K562 (cell line): Measurements from ENCODE around the gene PI4KA. TPM values are rescaled to one million over a fixed set of nuclear protein-coding genes. Genes with fewer than 3 reads are reported as not detected.
"Not testable (repeated sequence)": the region's sequence is repeated elsewhere in the genome, so short reads cannot be mapped to it uniquely, and the experiment has no call there.

Source experiments
- ATAC-seq: fragments of 200-7000 bp; cut with Tn5 transposase; 3 replicates; pipeline ENCODE4 v1.9.1; 2020; ENCODE audit warnings: moderate library complexity
- BruUV-seq: library from RNA; stranded (reverse); fragments of 400-500 nt; replicated peaks from 2 replicates; lab custom pipeline; 2021; lab: Mats Ljungman, UMichigan
- CTCF ChIA-PET: fragments of 300-600 bp; formaldehyde crosslinking; extraction: SDS; loops from one replicate; lab custom pipeline; 2021; ENCODE audit warnings: low intra/inter-chr PET ratio; lab: Yijun Ruan, JAX
- POLR2A ChIA-PET: fragments of 300-600, 350-650 bp; sonication (Branson Sonifier 250); formaldehyde crosslinking; extraction: SDS; loops from one replicate; lab custom pipeline; 2021; ENCODE audit warnings: antibody characterized with exemption, inconsistent platforms; lab: Yijun Ruan, JAX
- DNase-seq, 4 experiments: peaks; one replicate each; pipeline versions ENCODE4 v3.0.0 to v3.0.0-alpha.2; 2011 to 2018; ENCODE audit warnings: low spot score in 3 of 4, mixed read lengths in 3 of 4; ENCODE audit errors: extremely low read depth in 1 of 4
- FAIRE-seq: peaks from 2 replicates; lab custom pipeline; 2011; peaks lifted over from hg19 to GRCh38; lab: Jason Lieb, UNC
- H2AFZ ChIP-seq: 2 replicates; pipeline ENCODE4 v1.6.0; 2011; ENCODE audit warnings: low read depth, low read length, control low read depth, inconsistent platforms
- H3K27ac ChIP-seq: fragments of 200-600 bp; 3 replicates; pipeline ENCODE4 v1.8.0; 2011; ENCODE audit warnings: low read depth, mild to moderate bottlenecking, control low read depth, inconsistent platforms, low read length, moderate library complexity, mixed read lengths; ENCODE audit errors: extremely low read depth
- H3K27me3 ChIP-seq, 2 experiments: fragments of 300-600 bp in 1 of 2; 2 replicates in 1 of 2; 3 replicates in 1 of 2; pipeline versions ENCODE4 v1.6.0 to v1.8.0; 2011; ENCODE audit warnings: inconsistent platforms in 2 of 2, low read length in 2 of 2, mild to moderate bottlenecking in 1 of 2, mixed read lengths in 1 of 2, moderate library complexity in 1 of 2; ENCODE audit not compliant: control insufficient read depth in 2 of 2, insufficient read depth in 2 of 2
- H3K36me3 ChIP-seq: fragments of 300-600 bp; 3 replicates; pipeline ENCODE4 v1.8.0; 2011; ENCODE audit warnings: mild to moderate bottlenecking, low read length, inconsistent platforms; ENCODE audit not compliant: control insufficient read depth, insufficient read depth
- H3K4me1 ChIP-seq, 2 experiments: fragments of 200-600 bp in 1 of 2; replicated peaks in 1 of 2; 2 replicates in 1 of 2; 3 replicates in 1 of 2; pipeline versions ENCODE4 v1.5.1 to v1.8.0; 2011; ENCODE audit warnings: inconsistent platforms in 2 of 2, low read length in 2 of 2, mild to moderate bottlenecking in 1 of 2, mixed read lengths in 1 of 2, moderate library complexity in 1 of 2; ENCODE audit not compliant: control insufficient read depth in 2 of 2, insufficient read depth in 2 of 2
- H3K4me2 ChIP-seq: 2 replicates; pipeline ENCODE4 v1.6.1; 2011; ENCODE audit warnings: low read length, control low read depth, inconsistent platforms, mixed read lengths; ENCODE audit not compliant: insufficient read depth
- H3K4me3 ChIP-seq: fragments of 200-600 bp; sonication (generic), shearing (Covaris generic); 2 replicates; pipeline ENCODE4 v1.5.1; 2016; ENCODE audit warnings: control low read depth, inconsistent platforms
- H3K79me2 ChIP-seq: fragments of 200-600 bp; 3 replicates; pipeline ENCODE4 v1.8.0; 2011; ENCODE audit warnings: low read length, inconsistent platforms; ENCODE audit not compliant: control insufficient read depth, insufficient read depth
- H3K9ac ChIP-seq, 2 experiments: 2 replicates each; pipeline versions ENCODE4 v1.6.0 to v1.6.1; 2011; ENCODE audit warnings: low read depth in 2 of 2, low read length in 2 of 2, control low read depth in 1 of 2, inconsistent platforms in 1 of 2, mild to moderate bottlenecking in 1 of 2, mixed read lengths in 1 of 2; ENCODE audit not compliant: insufficient read depth in 1 of 2
- H3K9me1 ChIP-seq: one replicate; pipeline ENCODE4 v1.6.0; 2011; ENCODE audit warnings: inconsistent platforms, mild to moderate bottlenecking, low read length, moderate library complexity; ENCODE audit not compliant: control insufficient read depth, insufficient read depth
- H3K9me3 ChIP-seq: replicated peaks from 2 replicates; pipeline ENCODE4 v1.5.1; 2011; ENCODE audit warnings: low read depth, low read length, inconsistent platforms; ENCODE audit not compliant: control insufficient read depth, insufficient read depth
- H4K20me1 ChIP-seq: replicated peaks from 2 replicates; pipeline ENCODE4 v1.6.1; 2011; ENCODE audit warnings: low read length, inconsistent platforms, mixed read lengths; ENCODE audit not compliant: control insufficient read depth, insufficient read depth
- JUNB ChIP-seq: fragments of 450-650 bp; formaldehyde crosslinking; conservative IDR thresholded peaks from 2 replicates; pipeline ENCODE4 v1.4.0; 2020; ENCODE audit warnings: mild to moderate bottlenecking
- MTF1 ChIP-seq: fragments of 250-450 bp; sonication (Bioruptor Pico); IDR thresholded peaks from 2 replicates; pipeline ENCODE4 v1.9.0; 2021; ENCODE audit warnings: moderate library complexity, mild to moderate bottlenecking, inconsistent platforms, borderline replicate concordance
- NR2C2 ChIP-seq, 2 experiments: fragments of 200-800 bp in 1 of 2; sonication (Bioruptor generic) in 1 of 2; sonication (generic) in 1 of 2; formaldehyde crosslinking in 1 of 2; IDR thresholded peaks; 2 replicates each; pipeline versions ENCODE4 v1.6.1 to v1.8.0; 2016 to 2022; ENCODE audit warnings: mild to moderate bottlenecking in 1 of 2, missing compliant biosample characterization in 1 of 2, missing genetic modification characterization in 1 of 2, missing genetic modification reagents in 1 of 2
- NR2F6 ChIP-seq: fragments of 450-650 bp; formaldehyde crosslinking; IDR thresholded peaks from 2 replicates; pipeline ENCODE4 v1.4.0; 2020; ENCODE audit warnings: mild to moderate bottlenecking
- ZFP1 ChIP-seq: fragments of 450-650 bp; formaldehyde crosslinking; IDR thresholded peaks from 2 replicates; pipeline ENCODE4 v1.4.0; 2020; ENCODE audit warnings: mild to moderate bottlenecking, mixed read lengths
- ZFX ChIP-seq: sonication (generic); formaldehyde crosslinking; IDR thresholded peaks from 2 replicates; pipeline ENCODE4 v1.8.0; 2022; ENCODE audit warnings: mild to moderate bottlenecking, missing genetic modification reagents, moderate library complexity
- ZNF140 ChIP-seq: fragments of 250-450 bp; sonication (Bioruptor Pico); IDR thresholded peaks from 2 replicates; pipeline ENCODE4 v1.8.0; 2021; ENCODE audit warnings: moderate library complexity, mild to moderate bottlenecking, inconsistent platforms
- ZNF561 ChIP-seq: fragments of 450-650 bp; formaldehyde crosslinking; conservative IDR thresholded peaks from 2 replicates; pipeline ENCODE4 v1.4.0; 2020; ENCODE audit warnings: mild to moderate bottlenecking, moderate library complexity
- ZNF699 ChIP-seq: fragments of 250-450 bp; sonication (Bioruptor Pico); IDR thresholded peaks from 2 replicates; pipeline ENCODE4 v1.8.0; 2021; ENCODE audit warnings: mild to moderate bottlenecking, moderate library complexity; ENCODE audit not compliant: insufficient replicate concordance
- ZNF75A ChIP-seq: fragments of 450-650 bp; formaldehyde crosslinking; IDR thresholded peaks from 2 replicates; pipeline ENCODE4 v1.4.0; 2020; ENCODE audit warnings: mild to moderate bottlenecking
- ZNF780A ChIP-seq: fragments of 250-450 bp; sonication (Bioruptor Pico); IDR thresholded peaks from 2 replicates; pipeline ENCODE4 v1.5.0; 2021; ENCODE audit warnings: mild to moderate bottlenecking
- ZNF785 ChIP-seq: fragments of 250-450 bp; sonication (Bioruptor Pico); IDR thresholded peaks from 2 replicates; pipeline ENCODE4 v1.4.0; 2020; ENCODE audit warnings: mild to moderate bottlenecking
- WGBS: fragments of 100-300 bp; shearing (Covaris generic); methylation state at CpG from one replicate; pipeline ENCODE4 v1.1.6; 2016; ENCODE audit warnings: low coverage, mixed read lengths; ENCODE audit not compliant: insufficient coverage; ENCODE audit errors: missing lambda C conversion rate; 5-methylcytosine and 5-hydroxymethylcytosine counted together
- in situ Hi-C: fragments of 300-500 bp; cut with MboI; formaldehyde crosslinking; loops from 4 replicates; pipeline ENCODE4 v1.15.0; 2018; ENCODE audit warnings: inconsistent platforms, mixed read lengths
- intact Hi-C: fragments of 100-400 bp; cut with micrococcal nuclease; formaldehyde crosslinking; loops from 2 replicates; pipeline ENCODE4 v1.14.2; 2022
- polyA plus RNA-seq, 8 experiments: library from polyadenylated mRNA; depleted of rRNA in 4 of 8; stranded (reverse) in 5 of 8; unstranded in 3 of 8; fragments of >200 nt; fragmentation: Nextera tagmentation in 2 of 8; fragmentation: Illumina TruSeq in 1 of 8; extraction: Ambion mirVana in 2 of 8; extraction: Trizol in 1 of 8; gene quantifications; 2 replicates each; pipeline versions ENCODE4 v1.2.1 to v1.2.3, GENCODE V29; 2011 to 2014; ENCODE audit warnings: inconsistent platforms in 1 of 8, missing spikeins in 1 of 8
- total RNA-seq, 7 experiments: library from RNA; depleted of rRNA in 6 of 7; stranded (reverse); fragments of >200 nt in 6 of 7; fragmentation: Illumina TruSeq in 2 of 7; extraction: Trizol in 2 of 7; gene quantifications; 2 replicates each; pipeline versions ENCODE4 v1.2.1 to v1.2.3, GENCODE V29; 2011 to 2021; ENCODE audit warnings: low replicate concordance in 1 of 7
- TF ChIP-seq, protein P1 (sequence below): sonication (generic); formaldehyde crosslinking; IDR thresholded peaks from 2 replicates; pipeline ENCODE4 v1.8.0; 2022; ENCODE audit warnings: mild to moderate bottlenecking, missing genetic modification reagents
- TF ChIP-seq, protein P2 (sequence below): fragments of 250-450 bp; sonication (Bioruptor Pico); IDR thresholded peaks from 2 replicates; pipeline ENCODE4 v1.5.0; 2021
- TF ChIP-seq, protein P3 (sequence below): sonication (generic); formaldehyde crosslinking; IDR thresholded peaks from 2 replicates; pipeline ENCODE4 v1.8.1; 2023; ENCODE audit warnings: mild to moderate bottlenecking, missing genetic modification reagents
- TF ChIP-seq, protein P4 (sequence below): fragments of 250-450 bp; sonication (Bioruptor Pico); IDR thresholded peaks from 2 replicates; pipeline ENCODE4 v1.8.0; 2022; ENCODE audit warnings: moderate library complexity, mild to moderate bottlenecking, inconsistent platforms

PI4KA gene
- total and polyA plus RNA-seq, 9 of the 15 experiments (the other 6 are each of a cell fraction or from before 2014, with no cell fraction given) = 7.3 to 187 (median 84.7) TPM

DNA sequence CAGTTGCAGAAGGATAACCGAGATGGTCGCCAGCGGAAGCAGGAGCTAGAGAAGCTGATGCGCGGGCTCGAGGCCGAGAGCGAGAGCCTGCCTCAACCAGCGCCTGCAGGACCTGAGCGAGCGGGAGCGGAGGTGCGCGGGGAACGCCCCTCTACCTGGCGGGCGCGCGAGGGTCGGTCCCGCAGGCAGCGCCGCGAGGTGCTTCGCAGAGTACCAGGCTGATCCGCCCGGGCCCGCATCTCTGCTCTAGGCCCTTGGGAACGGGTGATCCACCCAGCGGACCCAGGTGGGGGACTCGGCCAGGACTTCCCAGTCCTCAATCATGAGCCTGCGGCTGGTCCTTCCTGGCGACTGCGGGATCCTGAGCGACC, 156.5 kb downstream of the PI4KA start (continued):
- TF ChIP-seq, protein P1, sequence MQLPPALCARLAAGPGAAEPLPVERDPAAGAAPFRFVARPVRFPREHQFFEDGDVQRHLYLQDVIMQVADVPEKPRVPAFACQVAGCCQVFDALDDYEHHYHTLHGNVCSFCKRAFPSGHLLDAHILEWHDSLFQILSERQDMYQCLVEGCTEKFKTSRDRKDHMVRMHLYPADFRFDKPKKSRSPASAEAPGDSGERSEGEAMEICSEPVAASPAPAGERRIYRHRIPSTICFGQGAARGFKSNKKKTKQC (CRISPR knock-in tag) = peak; percentile 87
- TF ChIP-seq, protein P2, sequence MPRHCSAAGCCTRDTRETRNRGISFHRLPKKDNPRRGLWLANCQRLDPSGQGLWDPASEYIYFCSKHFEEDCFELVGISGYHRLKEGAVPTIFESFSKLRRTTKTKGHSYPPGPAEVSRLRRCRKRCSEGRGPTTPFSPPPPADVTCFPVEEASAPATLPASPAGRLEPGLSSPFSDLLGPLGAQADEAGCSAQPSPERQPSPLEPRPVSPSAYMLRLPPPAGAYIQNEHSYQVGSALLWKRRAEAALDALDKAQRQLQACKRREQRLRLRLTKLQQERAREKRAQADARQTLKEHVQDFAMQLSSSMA (CRISPR knock-in tag) = peak; percentile 65; the same call in 1 of the 2 replicates

DNA sequence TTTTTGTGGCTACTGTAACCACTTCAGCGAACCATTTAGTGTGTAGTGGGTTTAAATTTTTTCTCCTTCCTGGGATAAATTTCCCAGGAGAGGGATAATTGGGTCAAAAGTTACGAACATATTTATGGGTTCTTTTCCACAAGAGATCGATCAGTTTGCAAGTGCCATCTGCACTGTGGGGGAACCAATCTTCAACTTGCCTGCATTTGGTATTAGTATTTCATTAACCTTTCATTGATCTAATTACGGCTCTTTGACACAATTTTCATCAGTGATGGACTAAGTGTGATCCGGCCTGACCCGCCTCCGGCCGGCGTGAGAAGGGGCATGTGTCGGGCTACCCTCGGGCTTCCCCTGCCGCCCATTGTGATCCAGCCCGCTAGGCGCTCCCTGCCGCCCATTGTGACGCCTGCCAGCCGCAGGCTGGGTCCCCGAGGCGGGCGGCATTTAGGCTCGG, 156.9 kb downstream of the PI4KA start:
- FAIRE-seq; POLR2A ChIA-PET; ATAC-seq; H3K9me3 ChIP-seq; H3K79me2 ChIP-seq; H3K27ac ChIP-seq; BruUV-seq; DNase-seq; H3K9me1 ChIP-seq; H4K20me1 ChIP-seq; H3K36me3 ChIP-seq; in situ Hi-C loops; TF ChIP-seq NR2C2 (CRISPR knock-in tag; IDR thresholded peaks at IDR 0.05): not testable (repeated sequence)
- Histone ChIP-seq H3K27me3 (peaks cover 17 to 23% of the 10 kb centered on the region in 2 experiments; a peak in 4 of 5 replicates), H3K9ac (peak overlapping the region in 1 of 2 experiments; percentile 69; a peak in 1 of 4 replicates), H3K4me2 (peak overlapping the region; percentile 26), H2AFZ (peak overlapping the region; percentile 16), H3K4me3 (peak overlapping the region; percentile 44), H3K4me1 (peaks cover 4 to 35% of the 10 kb centered on the region in 2 experiments; a peak in 4 of 5 replicates)
- CTCF ChIA-PET = interaction anchor here (0.7 kb wide), 1 partner anchor 245 kb away, joined by 4 read pairs; no protein-coding TSS in a partner anchor
- intact Hi-C loops = loop anchor here (2.0 to 5.0 kb wide), 4 partner anchors 41 to 139 kb away; no protein-coding TSS in a partner anchor
- WGBS = 28% methylated on average over 17 of the region's 21 CpGs
- TF ChIP-seq ZFP1 (CRISPR knock-in tag) = 0 out of 2 replicates have a peak, but pooled peaks have one; percentile 38
- 0 out of 2 replicates have a peak, but pooled peaks have one; percentile 37 for TF ChIP-seq ZNF780A
- TF ChIP-seq ZNF785 = peak; percentile 35; the same call in 1 of the 2 replicates
- peak; percentile 40; the same call in 1 of the 2 replicates for TF ChIP-seq ZFX
- TF ChIP-seq ZNF699 (CRISPR knock-in tag) = peak; percentile 82
- TF ChIP-seq ZNF140 (CRISPR knock-in tag) = 0 out of 2 replicates have a peak, but pooled peaks have one; percentile 39
- peak; percentile 76; the same call in 1 of the 2 replicates for TF ChIP-seq MTF1 (CRISPR knock-in tag)
- TF ChIP-seq ZNF75A = 0 out of 2 replicates have a peak, but pooled peaks have one; percentile 15
- TF ChIP-seq, protein P3, sequence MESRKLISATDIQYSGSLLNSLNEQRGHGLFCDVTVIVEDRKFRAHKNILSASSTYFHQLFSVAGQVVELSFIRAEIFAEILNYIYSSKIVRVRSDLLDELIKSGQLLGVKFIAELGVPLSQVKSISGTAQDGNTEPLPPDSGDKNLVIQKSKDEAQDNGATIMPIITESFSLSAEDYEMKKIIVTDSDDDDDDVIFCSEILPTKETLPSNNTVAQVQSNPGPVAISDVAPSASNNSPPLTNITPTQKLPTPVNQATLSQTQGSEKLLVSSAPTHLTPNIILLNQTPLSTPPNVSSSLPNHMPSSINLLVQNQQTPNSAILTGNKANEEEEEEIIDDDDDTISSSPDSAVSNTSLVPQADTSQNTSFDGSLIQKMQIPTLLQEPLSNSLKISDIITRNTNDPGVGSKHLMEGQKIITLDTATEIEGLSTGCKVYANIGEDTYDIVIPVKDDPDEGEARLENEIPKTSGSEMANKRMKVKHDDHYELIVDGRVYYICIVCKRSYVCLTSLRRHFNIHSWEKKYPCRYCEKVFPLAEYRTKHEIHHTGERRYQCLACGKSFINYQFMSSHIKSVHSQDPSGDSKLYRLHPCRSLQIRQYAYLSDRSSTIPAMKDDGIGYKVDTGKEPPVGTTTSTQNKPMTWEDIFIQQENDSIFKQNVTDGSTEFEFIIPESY (CRISPR knock-in tag) = peak; percentile 3; the same call in 1 of the 2 replicates
- TF ChIP-seq, protein P4, sequence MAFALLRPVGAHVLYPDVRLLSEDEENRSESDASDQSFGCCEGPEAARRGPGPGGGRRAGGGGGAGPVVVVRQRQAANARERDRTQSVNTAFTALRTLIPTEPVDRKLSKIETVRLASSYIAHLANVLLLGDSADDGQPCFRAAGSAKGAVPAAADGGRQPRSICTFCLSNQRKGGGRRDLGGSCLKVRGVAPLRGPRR (CRISPR knock-in tag) = peak; percentile 34; the same call in 1 of the 2 replicates
- 0 out of 2 replicates have a peak, but pooled peaks have one; percentile 42 for TF ChIP-seq NR2F6 (CRISPR knock-in tag)
- 0 out of 2 replicates have a peak, but pooled peaks have one; percentile 2 for TF ChIP-seq NR2C2 (tag; IDR thresholded peaks at IDR 0.05)
- TF ChIP-seq JUNB (CRISPR knock-in tag) = 0 out of 2 replicates have a peak, but pooled peaks have one; percentile 29
- TF ChIP-seq ZNF561 (CRISPR knock-in tag) = 0 out of 2 replicates have a peak, but pooled peaks have one; percentile 17
